NCI-H1105 (cell line): ENCODE data around the gene RSBN1.
"Not testable (repeated sequence)": the region's sequence is repeated elsewhere in the genome, so short reads cannot be mapped to it uniquely, and the experiment has no call there.

Experiments used
- DNase-seq: peaks from one replicate; lab custom pipeline; 2025; lab: John Stamatoyannopoulos, UW

Gene RSBN1

DNA sequence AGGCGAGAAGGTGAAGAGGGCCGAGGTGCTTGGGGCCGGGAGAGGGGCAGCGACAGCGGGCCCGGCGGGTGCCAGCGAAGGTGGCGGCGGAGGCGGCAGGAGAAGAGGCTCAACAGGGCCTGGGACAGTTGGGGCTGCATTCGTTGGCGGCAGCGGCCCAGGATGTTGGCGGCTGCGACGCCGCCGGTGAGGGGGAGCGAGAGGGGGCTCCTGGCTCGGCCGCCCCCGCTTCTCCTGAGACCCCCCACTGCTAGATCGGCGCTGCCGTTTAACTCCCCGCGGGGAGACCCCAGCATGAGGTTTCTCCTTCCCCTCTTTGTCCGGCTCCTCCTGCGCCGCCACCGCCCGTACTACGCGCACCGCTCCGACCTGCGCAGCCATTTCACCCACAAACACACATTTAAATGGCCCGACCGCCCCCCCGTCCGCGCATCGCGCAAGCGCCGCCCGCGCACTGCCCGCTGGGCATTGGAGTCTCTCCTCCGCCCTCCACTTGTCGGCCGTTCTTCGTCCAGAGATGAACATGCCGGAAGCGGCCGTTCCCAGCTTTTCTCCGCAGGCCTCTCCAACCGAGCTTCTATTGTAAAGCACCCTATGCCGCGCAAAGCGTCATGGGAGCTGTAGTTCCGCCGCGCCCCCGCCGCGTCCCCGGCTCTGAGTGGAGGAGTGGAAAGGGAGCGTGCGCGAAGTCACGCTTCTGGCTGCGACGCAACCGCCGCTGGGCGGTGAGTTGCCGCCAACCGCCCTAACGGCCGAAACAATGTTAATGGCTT is at the start of gene RSBN1:
RSBN1 (minus strand) TSS at position 589 of the 773 bp plus-strand sequence; CDS start at position 525, 64 bp downstream.
- peak; percentile 99 for DNase-seq

- no peak for DNase-seq
These were observed 49.4 kb upstream of the RSBN1 start for GRCh38 chr1:113861641-113862040.

GRCh38 chr1:113860891-113861290 is 48.6 kb upstream of the RSBN1 start:
- no peak for DNase-seq

- DNase-seq = no peak
These were observed 47.4 kb upstream of the RSBN1 start for GRCh38 chr1:113859478-113860175.

DNA sequence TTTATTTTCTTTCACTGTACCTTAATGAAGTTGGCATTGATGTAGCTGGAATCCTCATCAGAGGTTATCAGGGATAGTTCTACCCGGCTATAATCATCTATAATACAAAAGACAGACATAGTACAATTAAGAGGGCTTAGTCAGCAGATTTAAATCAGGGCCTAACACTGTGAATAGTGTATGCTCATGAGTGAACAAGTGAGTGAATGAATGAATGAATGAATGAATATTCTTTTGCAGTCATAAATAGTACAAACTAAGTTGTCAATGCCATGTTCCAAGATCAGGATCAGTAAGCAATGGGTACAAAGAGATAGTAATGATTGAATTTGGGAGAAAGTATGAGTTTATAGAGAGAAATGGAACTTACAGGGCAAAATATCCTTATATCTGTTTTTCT is 46.7 kb upstream of the RSBN1 start:
- DNase-seq = no peak

GRCh38 chr1:113858418-113858817 is 46.1 kb upstream of the RSBN1 start:
- no peak for DNase-seq

DNA sequence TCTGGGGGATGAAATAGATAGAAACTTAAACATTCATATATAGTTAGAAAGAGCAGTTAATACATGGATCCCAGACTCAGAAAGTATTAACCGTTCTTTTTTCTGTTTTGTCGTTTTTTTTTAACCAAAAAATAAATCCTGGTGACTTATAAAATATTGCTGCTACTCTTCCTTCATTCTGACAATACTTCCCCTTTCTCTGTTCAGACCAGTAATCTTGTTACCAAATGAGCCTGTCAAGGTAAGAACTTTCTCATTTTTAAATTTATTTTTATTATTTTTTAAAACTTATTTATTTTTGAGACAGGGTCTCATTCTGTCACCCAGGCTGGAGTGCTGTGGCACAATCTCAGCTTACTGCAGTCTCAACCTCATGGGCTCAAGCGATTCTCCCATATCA is 45.5 kb upstream of the RSBN1 start:
- DNase-seq = no peak

- no peak for DNase-seq
These were observed 44.1 kb upstream of the RSBN1 start for GRCh38 chr1:113856401-113856790.

GRCh38 chr1:113855630-113856400 is 43.5 kb upstream of the RSBN1 start:
- no peak for DNase-seq

DNA sequence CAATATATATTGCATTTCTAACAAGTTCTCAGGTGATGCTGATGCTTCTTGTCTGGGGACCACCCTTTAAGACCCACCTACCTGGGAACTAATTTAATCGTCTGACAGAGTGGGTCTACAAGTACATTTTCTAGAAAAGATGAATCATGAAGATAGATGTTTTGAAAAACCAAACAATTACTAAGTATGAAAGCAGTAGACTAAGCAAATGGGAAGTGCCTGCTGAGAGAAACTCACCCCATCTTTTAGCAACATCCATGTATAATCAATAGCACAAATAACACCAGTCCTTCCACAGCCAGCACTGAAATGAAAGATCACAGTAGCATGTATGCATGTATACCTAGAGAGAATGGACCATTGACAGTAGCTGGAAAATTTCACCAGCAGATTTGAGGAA is 42.0 kb upstream of the RSBN1 start:
- DNase-seq = no peak

DNA sequence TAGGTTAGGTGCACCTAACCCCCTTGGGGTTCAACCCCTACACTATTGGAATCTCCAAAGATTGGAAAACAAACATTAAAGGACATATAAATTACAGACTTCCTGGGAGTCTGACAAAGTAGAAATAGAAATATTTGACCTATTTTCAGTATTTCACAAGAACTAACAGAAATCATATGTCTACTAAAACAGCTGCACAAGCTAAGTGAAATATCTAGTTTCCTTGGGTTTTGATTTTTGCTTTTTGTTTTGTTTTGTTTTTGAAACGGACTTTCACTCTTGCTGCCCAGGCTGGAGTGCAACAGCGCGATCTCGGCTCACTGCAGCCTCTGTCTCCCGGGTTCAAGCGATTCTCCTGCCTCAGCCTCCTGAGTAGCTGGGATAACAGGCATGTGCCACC is 40.4 kb upstream of the RSBN1 start:
- not testable (repeated sequence) for DNase-seq

- no peak for DNase-seq
These were observed 38.0 kb upstream of the RSBN1 start for GRCh38 chr1:113850127-113850796.

DNA sequence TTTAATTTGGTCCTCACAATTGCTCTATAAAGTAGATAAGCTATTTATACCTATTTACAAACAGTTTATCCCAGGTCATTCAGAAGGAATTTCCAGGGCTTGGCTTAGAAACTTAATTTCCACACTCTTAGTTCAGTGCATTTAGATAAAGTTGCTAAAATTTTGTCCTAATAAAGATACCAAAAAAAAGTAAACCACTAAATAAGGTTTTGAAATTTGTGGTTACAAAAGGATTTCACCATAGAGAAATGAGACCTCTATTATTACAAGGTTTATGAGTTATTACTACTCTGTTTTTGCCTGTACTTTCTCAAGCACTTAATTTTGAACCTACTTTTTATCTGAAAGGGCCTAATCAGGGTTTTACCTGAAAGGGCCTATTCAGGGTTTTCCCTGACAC is 36.8 kb upstream of the RSBN1 start:
- DNase-seq = no peak

GRCh38 chr1:113846391-113847035 is 34.2 kb upstream of the RSBN1 start:
- no peak for DNase-seq

DNA sequence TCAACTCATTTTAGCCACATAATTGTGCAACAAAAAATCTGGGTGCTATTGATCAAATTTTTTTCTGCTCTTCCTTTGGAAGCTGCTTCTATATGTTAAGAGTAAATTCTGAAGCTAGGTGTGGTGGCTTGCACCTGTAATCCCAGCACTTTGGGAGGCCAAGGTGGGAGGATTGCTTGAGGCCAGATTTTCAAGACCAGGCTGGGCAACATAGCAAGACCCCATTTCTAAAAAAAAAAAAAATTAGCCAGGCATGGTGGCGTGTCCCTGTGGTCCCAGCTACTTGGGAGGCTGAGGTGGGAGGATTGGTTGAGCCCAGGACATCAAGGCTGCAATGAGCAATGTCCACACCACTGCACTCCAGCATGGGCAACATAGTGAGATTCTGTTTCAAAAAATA is 24.3 kb upstream of the RSBN1 start:
- DNase-seq = no peak

- peak; percentile 3 for DNase-seq
These were observed 23.5 kb upstream of the RSBN1 start for GRCh38 chr1:113835686-113836290.

DNA sequence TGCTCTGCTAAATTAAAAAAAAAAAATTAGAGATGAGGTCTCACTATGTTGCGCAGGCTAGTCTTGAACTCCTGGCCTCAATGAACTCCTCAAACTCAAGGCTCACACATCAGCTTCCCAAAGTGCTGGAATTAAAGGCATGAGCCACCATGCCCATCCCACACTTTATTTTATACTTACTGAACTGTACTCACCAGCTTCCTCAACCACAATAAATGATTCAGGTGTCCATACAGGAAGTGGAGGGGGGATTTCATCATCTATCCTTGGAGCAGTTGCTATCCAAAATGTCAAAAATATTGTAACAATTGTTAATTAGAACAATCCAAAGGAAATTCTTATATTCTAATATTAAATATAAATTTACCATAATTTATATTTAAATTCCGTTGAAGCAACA is 22.4 kb upstream of the RSBN1 start:
- DNase-seq = no peak

DNA sequence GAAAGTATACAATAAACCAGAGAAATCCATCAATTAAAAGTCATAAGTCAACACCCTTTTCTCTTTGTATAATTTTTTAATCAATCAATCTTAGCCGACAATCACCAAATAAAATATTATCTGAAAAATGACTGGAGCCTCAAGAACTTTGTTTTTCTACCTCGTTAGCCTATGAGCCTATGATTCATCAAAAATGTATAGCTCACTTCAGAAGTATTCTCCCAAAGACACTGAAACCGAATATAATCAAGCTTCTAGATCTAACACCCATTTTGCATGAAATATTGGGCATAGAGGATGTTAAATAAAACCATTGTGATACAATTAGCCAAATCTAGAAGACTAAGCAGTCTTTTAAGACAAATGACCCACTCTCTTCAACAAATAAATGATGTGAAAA is 17.8 kb upstream of the RSBN1 start:
- no peak for DNase-seq

- DNase-seq = no peak
These were observed 9.6 kb upstream of the RSBN1 start for GRCh38 chr1:113821916-113822315.

DNA sequence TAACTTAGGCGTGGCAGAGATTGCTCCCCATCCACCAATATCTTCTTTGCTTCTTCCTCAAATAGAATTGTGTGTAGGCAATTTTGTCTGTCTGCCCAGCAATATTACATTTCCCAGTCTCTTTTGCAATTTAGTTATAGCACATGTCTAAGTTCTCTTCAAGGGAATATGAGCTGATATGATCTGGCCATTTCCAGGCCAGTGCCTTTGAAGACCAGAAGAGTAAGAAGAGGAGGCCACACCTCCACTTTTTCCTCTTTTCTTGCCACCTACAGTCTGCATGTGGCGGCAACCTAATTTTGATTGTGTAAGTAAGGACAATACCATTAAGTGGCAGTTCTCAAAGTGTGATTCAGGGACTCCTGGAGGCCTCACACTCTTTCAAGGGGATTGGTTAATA is 6.3 kb upstream of the RSBN1 start:
- DNase-seq = no peak

DNA sequence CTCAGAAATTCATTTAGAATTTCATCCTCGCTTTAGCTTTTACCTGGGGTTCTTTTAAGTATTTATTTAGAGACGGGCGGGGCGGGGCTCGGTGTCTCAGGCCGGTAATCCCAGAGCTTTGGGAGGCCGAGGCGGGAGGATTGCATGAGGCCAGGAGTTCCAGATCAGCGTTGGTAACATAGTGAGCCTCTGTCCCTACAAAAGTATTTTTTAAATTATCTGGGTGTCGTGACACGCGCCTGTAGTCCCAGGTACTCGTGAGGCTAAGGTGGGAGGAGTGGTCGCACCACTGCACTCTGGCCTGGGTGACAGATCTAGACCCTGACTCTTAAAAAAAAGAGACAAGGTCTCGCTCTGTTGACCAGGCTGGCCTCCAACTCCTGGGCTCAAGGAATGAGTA is 942 bp upstream of the RSBN1 start:
- DNase-seq = no peak
